Measurements from ENCODE around the gene SKAP1.

SKAP1 gene

DNA sequence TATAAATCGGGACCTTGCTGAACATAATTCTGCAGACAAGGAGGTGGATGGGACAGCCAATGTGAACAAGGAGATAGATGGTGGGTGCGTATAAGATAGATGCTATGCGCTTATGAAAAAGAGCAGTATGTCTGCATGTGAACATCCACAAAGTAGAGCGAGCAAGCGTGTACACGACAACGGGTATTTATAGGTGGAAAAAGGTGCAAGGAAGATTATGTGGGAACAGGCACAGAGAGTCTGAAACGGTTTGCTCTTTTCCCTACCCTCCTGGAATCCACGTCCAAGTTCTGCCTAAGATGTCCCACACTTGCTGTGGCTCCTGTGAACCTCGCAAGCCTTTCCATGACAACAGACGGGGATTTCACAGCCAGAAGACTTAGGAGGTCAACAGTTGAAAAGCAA, 279.4 kb downstream of the SKAP1 start:
- no peak for DNase-seq (ENCODE audit: extremely low read depth, low read depth)

DNA sequence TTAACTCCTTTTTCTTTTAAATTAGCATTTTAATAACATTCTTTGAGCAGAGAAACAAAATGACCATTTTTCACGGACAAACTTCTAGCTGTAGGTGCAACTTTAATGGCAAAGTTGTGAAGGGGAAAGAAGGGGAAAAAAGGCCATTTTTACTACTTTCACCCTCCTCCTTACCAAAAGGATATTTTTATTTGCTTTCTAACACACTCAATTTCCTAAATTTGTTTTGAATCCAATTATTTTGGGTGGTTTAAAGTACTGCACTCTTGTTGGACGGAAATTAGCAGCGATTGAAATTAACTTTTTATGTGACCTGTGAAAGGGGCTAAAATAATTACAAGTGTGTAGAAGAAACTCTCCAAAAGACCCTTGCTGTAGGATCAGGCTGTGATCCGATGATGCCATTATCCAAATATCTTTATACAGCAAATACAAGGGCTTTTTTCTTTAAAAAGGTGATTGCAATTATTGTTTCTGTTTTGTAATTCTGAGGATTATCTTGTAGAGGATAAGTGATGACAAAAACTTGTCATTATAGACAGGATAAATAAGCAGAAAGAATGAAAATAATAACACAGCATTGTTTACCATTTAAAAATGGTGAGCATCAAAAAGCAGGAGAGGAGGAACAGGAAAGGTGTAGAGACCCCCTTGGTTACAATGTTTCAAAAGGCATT, 280.1 kb downstream of the SKAP1 start:
- TF ChIP-seq, protein P1, sequence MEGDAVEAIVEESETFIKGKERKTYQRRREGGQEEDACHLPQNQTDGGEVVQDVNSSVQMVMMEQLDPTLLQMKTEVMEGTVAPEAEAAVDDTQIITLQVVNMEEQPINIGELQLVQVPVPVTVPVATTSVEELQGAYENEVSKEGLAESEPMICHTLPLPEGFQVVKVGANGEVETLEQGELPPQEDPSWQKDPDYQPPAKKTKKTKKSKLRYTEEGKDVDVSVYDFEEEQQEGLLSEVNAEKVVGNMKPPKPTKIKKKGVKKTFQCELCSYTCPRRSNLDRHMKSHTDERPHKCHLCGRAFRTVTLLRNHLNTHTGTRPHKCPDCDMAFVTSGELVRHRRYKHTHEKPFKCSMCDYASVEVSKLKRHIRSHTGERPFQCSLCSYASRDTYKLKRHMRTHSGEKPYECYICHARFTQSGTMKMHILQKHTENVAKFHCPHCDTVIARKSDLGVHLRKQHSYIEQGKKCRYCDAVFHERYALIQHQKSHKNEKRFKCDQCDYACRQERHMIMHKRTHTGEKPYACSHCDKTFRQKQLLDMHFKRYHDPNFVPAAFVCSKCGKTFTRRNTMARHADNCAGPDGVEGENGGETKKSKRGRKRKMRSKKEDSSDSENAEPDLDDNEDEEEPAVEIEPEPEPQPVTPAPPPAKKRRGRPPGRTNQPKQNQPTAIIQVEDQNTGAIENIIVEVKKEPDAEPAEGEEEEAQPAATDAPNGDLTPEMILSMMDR (IDR thresholded peaks at IDR 0.05; ENCODE audit: low read depth, low read length): no peak
- no peak for DNase-seq (ENCODE audit: extremely low read depth, low read depth)

More for the DNA sequence above, 279.4 kb downstream of the SKAP1 start:
- TF ChIP-seq, protein P1 (IDR thresholded peaks at IDR 0.05; ENCODE audit: low read depth, low read length): no peak

DNA sequence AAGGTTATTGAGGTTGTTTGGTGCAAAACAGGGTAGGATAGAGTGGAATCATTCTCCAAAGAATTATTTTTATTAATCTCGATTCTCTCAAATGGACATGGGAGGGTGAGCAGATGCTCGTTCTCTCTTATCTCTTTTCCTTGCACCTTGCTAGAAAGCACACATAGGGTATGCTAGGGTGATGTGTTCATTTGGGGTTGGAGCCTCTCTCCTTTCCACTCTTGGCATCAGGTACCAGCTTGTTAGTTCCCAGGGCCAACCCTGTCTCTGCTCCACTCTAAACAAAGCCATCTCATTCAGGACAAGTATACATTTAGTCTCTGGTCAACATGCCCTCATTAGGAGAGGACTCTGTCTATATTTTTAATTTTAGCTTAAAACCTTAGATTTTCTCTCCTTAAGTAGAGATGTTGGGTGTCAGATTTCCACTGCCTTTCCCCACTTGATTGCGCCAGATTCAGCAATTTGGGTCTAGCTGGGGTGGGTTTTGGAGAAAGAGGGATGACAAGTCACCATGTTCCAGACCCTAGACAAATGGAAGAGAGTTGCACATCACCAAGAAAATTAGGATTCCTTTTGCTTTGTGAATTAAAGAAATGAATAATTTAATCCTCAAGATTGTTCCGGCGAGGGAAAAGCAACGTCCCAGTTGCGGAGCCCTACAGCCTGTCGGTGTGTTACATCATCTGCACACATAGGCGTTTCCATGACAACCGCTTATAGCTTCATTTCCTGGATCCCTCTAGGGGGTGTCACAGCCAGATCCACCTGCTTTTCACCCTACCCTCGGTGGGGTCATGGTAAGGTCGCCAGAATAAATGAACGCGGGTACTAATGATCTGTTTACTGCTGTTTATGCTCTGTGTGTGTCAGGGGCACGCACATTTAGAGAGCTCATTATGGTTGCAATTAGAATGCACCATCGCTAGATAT, 280.9 kb downstream of the SKAP1 start:
- DNase-seq (ENCODE audit: extremely low read depth, low read depth): no peak
- TF ChIP-seq, protein P1 (IDR thresholded peaks at IDR 0.05; ENCODE audit: low read depth, low read length): no peak

DNA sequence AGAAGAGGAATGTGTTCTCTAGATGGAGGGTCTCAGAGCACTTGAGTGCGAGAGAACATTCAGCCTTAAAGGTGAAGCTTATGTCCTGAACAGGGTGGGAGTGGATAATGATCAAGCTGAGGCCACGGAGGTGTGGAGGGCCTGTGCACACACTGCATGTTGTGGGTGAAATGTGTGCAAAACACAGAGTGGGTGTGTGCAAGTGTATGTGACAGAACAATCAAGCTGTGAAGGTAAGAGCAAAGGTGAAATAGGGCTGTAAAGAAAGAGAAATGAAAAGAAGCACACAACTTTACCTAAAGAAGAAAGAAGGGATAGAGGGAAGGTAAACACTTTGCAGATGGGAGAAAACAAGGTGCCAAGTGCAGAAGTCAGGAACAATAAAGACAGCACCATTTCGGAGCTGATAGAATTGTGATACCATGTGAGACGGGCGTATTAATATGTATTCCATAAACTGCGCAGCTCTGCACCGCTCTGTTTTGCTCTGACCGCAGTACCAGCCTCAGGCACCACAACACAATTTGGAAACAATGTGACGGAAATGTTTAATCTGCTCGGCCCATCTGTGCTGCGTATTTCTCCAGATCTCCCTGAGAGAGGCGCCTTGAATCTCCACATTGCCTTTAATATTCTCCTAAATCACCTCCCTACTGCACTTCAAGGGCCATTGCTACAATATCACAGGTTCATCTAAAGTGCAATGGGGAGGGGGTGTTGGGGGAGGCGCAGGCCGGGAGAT, 281.8 kb downstream of the SKAP1 start:
- TF ChIP-seq, protein P1 (IDR thresholded peaks at IDR 0.05; ENCODE audit: low read depth, low read length): no peak

DNA sequence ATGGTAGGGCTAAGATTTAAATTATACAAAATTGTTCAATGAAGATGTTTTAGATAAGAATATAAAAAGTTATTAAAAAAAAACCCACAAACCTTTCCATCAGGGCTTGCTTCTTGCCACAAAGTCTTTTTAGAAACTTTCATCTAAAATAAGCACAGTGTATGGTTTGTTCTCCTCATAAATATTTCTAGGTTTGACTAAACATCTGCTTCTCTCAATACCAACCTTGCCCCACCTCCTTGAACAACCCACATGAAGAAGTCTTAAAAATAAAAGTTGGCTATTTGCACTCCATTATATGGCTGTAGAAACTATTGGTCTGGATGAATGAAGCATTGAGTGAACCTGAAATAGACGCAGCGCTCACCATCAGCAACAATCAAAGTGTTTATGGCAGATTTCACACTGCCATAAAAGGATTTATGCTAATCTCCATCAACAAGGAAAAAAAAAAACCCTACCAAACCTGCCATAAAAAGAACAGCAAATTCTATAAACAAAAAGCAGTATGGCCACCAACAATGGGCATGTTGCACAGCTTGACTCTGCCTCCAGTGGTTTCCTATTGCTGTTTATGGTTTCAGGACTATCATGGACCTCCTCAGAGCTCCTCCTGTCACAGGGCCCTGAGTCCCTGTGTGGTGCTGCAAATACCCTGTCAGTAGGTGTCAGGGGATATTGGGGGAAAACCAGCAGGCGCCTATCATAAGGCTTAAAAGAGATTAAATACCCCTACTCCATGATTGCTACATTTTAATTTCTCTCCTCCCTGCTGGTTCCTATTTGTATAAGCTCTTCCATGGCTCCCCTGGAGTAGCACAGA, 284.8 kb downstream of the SKAP1 start:
- TF ChIP-seq, protein P1 (IDR thresholded peaks at IDR 0.05; ENCODE audit: low read depth, low read length): no peak
- DNase-seq (ENCODE audit: extremely low read depth, low read depth): no peak

More for the DNA sequence above, 281.8 kb downstream of the SKAP1 start:
- DNase-seq (ENCODE audit: extremely low read depth, low read depth): no peak

DNA sequence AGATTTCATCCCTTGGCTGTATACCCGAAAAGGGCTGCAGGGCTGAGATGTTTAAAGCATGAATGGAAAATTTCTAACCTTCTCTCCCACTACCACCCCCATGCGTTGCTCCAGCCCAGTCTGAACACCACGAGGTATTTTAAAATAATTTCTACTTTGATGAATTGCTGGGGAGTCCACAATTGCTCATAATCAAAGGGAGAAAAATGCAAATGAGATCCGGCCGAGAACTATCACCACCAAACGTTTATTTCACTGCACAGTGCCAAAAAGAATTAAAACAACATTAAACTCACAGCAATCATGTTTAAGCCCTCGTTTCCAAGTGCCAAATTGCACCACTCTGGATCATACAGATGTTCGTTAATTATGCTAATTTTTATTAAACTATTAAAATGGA, 285.8 kb downstream of the SKAP1 start:
- DNase-seq (ENCODE audit: extremely low read depth, low read depth): no peak
- TF ChIP-seq, protein P1 (IDR thresholded peaks at IDR 0.05; ENCODE audit: low read depth, low read length): no peak

Measured in AG09319 (cell line).